HCEC 1CT (cell line): ENCODE measurements around the gene HIP1.
"Not testable (repeated sequence)": the region's sequence is repeated elsewhere in the genome, so short reads cannot be mapped to it uniquely, and the experiment has no call there.

Experiments used
- DNase-seq: peaks from one replicate; pipeline ENCODE4 v3.0.0-alpha.2; 2017

HIP1 gene

DNA sequence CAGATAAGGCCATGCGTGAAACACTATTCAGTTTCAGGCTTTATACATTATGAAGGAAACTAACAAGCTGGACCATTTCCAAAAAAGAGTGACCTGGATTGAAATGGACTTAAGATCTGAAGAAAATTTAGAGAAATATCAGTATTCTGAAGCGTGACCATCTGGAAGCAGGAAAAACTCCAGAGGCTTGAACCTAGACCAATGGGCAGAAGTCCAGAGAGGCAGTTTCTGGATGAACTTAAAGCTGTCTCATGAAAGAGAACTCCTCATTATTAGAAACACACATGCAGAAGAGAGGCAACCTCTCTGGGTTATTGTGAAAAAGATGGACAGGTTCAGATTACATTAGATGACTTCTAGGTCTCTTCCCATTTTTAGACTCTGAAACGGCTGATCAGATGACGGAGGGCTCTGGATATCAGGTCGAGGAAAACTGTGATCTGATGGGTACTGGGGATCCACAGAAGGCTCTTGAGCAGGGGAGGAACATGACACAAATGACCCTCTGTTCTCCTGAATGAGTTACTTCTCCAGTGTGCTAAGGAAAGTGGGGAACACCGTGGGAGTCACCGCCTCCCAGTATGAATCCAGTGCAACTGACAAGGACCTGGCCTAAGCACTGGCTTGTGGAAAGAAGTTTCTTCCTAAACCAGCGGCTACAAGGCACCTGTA is 130.2 kb downstream of the HIP1 start:
- DNase-seq, result no peak

DNA sequence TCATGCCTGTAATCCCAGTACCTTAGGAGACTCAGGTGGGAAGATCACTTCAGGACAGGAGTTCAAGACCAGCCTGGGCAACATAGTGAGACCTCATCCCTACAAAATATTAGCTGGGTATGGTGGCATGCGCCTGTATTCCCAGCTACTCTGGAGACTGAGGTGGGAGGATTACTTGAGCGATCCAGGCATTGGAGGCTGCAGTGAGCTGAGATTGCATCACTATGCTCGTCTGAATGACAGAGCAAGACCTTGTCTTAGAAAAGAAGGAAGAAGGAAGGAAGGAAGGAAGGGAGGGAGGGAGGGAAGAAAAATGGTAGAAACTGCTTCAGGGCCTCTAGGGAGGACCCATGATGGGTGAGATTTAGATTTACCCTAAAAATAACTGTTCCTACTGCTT is 134.3 kb downstream of the HIP1 start:
- no peak for DNase-seq

DNA sequence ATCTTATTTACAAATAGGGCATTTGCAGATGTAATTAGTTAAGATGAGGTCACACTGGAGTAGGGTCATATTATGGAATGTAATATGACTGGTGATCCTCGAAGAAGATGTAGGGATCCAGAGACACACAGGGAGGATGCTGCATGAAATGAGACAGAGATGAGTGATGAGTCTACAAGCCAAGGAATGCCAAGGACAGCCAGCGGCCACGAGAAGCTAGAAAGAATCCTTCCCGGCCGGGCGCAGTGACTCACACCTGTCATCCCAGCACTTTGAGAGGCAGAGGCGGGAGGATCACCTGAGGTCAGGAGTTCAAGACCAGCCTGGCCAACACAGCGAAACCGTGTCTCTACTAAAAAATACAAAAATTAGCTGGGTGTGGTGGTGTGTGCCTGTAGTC is 135.9 kb downstream of the HIP1 start:
- not testable (repeated sequence) for DNase-seq

DNA sequence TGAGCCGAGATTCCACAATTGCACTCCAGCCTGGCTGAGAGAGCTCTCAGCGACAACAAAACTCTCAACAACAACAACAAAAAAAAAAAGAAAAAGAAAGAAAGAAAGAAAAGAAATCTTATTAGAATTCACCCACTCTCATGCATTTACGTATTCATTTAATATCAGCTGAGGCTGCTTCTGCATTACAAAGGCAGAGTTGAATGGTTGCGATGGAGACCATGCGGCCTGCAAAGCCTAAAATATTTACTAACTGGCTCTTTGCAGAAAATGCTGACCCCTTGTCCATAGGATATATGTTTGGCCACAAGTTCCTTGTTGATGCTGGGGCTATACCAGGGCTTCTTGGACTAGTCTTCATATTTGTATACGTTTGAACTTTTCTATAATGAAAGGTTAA is 137.2 kb downstream of the HIP1 start:
- no peak for DNase-seq

DNA sequence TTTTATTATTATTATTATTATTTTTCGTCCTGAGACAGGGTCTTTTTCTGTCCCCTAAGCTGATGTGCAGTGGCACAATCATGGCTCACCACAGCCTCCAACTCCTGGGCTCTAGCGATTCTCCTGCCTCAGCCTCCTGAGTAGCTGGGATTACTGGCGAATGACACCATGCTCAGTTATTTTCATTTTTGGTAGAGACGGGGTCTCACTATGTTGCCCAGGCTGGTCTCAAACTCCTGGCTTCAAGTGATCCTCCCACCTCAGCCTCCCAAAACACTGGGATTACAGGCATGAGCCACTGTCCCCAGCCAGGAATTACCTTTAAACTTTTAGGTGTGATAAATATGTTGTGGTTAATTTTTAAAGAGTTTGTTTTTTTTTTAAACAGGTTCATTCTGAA is 138.0 kb downstream of the HIP1 start:
- not testable (repeated sequence) for DNase-seq

DNA sequence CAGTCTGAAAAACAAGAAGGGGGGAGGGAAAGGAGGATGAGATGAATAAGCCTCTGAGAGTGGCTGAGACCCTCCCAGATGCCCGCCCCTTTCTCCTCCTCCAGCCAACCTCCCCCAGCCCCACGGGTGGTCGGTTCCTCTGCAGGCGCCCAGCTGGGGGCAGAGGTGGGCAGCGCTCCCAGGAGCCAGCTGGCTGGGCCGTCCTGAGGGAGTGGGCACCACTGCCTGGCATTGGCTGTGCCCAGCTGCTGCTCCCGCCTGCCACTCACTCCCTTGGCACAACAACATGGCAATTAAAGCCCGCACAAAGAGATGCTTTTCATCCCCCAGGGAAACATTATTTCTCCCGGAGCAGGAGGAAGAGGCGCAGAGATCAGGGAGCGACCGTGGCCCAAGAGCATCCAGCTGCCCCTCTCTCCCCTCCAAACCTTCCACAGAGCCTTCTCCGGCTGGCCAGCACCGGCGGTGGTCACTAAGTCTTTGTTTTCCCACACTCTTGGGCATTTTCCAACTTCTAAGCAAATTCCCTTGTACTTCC is 139.4 kb downstream of the HIP1 start:
- DNase-seq, result no peak

DNA sequence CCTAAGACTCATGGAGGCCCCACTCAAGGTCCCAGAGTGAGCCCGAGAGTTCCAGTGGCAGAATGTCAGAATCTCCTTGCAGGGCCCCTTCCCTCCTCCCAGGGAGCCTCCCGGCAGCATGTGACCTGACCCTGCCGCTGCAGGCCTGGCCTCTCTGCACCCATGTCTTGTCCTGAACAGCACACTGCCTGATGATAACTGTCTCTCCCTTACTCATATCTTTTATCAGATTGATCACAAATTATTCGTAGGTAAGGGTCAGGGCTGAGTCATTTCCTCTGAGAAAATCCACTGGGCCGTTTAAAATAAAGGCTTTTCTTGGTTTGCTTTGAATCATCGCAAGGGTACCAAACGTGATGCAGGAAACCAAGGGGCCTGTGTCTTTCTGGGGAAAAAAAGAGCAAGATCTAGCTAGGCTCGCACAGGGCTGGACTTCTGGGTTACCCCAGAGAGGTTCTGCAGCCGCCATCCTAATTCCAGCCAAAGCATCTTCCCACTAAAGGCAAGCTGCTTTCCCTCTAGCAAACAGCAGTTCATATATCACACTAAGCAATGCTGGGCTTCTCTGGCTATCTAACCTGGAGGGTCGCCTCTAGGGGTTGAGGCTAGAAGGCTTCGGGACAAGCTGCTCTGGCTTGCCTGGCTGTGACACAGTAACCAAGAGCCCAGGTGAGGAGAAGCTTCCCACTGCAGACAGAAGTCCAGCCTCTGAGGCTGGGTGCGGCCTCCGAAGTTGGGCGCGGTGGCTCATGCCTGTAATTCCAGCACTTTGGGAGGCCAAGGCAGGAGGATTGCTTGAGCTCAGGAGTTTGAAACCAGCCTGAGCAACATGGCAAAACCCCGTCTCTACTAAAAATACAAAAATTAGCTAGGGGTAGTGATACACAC is 141.8 kb downstream of the HIP1 start:
- peak; percentile 22 for DNase-seq

DNA sequence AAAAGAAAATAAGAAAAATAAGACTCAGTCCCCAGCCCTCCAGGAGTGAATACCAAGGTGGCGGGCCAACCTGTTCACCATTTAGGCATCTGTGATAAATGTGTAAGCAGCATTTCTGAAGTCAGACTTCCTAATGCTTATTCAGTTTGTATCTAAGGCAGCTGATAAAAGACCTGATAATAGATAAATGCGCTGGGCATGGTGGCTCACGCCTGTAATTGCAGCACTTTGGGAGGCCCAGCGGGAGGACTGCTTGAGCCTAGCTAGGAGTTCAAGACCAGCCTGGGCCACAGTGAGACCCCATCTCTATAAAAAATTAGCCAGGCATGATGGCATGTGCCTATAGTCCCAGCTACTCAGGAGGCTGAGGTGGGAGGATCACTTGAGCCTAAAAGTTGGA is 143.0 kb downstream of the HIP1 start:
- no peak for DNase-seq

DNA sequence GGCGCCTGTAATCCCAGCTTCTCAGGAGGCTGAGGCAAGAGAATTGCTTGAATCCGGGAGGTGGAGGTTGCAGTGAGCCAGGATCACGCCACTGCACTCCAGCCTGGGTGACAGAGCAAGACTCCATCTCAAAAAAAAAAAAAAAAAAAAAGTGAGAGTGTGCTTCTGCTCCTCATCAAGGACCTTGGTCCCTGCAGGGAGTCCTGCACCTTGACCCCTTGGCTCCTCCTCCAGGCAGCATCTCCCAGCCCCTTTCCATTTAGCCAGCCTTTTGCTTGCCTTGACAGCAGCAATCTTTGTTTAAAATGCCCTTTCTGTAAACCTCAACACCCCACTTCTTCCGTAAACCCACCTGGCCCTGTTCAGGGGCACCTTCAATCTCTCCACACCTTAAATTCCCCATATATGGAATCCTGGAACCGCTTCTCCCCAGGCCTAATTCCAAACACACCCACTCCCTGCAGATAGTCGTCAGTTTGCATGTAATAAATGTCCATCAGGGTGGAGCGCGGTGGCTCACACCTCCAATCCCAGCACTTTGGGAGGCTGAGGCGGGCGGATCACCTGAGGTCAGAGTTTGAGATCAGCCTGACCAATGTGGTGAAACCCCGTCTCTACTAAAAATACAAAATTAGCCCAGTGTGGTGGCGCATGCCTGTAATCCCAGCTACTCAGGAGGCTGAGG is 145.1 kb downstream of the HIP1 start:
- not testable (repeated sequence) for DNase-seq

DNA sequence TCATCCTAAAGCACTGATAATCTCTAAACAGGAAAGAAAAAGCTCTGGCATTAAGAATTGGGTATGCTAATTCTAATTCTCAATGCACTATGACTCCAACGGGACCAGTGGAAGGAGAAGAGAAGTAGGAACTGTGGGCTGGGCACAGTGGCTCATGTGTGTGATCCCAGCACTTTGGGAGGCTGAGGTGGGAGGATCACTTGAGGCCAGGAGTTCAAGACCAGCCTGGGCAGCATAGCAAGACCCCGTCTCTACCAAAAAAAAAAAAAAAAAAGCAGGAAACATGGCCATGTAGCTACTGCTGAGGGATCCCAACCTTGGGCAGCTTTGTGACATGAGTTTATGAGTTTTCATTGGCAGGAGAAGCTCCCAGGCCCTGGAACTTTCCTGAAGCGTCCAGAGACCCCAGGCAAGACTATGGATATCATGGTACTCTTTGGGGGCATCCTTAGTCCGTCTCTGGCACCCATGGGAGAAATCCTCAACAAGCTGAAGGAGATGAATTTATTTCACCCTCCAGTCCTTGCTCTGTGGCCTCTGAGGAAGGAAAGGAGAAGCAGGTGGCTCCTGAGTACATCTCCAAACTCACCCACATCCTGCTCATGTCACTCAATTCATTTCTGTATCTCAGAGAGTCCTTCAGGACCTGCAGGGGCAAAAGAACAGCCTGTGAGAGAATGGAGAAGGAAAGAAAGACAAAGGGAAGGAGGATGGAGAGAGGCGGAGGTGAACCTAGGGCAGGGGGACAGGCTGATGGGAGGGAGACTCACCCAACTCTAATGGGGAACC is 147.1 kb downstream of the HIP1 start:
- DNase-seq, result no peak

DNA sequence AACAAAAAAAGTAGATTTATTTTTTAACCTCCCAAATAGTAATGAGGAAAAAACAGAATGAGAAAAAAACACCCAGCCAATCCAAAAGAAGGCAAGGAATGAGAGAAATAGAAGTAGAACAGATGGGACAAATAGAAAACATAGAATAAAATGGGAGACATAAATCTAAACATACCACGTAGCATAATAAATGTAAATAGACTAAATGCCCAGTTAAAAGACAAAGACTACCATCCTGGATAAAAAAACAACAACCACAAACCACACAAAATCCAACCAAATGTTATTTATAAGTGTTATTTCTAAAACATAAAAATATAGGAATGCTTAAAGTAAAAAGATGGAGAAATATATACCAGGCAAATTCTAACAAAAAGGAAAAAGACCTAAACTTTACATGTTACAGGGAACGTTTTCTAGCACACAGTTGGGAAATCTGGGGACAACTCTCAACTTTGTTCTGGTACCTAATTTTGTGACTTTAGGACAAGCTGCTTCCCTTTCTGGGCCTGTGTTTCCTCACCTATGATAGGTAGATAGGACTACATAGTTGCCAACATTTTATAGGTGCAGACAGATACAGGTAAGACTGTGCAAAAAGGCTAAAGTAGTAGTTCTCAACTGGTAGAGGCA is 148.3 kb downstream of the HIP1 start:
- DNase-seq, result no peak

DNA sequence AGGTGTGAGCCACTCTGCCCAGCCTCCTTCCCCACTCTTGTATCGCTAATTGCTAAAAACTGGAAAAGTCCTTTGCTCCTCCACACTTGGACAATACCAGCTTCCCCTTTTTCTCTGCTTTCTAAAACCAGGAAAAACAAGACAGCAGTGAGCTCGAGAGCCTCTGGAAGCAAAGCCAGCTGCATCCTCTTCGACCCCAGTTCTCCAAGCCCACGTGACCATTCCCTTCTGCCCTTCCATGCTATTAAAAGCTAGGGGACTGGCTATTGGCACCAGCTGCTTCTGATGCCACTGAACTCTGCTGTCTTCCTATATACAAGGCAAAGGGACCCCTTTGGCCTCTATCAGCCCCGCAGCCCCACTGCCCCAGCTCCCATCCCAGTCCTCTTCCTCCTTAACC is 154.4 kb downstream of the HIP1 start:
- no peak for DNase-seq

DNA sequence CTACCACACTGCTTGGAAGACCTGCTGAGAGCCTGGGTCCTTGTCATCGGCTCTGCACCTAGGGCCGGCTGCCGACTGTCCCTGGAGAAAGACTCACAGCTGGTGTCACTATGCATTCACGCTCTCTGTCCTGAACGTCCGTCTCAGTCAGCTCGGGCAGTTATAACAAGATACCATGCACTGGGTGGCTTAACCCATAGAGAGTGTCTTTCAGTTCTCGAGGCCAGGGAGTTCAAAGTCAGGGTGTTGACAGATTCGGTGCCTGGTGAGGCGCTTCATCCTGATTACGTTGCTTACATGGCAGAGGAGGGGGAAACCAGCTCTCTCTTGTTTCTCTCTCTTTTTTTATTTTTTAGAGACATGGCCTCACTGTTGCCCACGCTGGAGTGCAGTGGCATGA is 155.5 kb downstream of the HIP1 start:
- DNase-seq, result no peak

DNA sequence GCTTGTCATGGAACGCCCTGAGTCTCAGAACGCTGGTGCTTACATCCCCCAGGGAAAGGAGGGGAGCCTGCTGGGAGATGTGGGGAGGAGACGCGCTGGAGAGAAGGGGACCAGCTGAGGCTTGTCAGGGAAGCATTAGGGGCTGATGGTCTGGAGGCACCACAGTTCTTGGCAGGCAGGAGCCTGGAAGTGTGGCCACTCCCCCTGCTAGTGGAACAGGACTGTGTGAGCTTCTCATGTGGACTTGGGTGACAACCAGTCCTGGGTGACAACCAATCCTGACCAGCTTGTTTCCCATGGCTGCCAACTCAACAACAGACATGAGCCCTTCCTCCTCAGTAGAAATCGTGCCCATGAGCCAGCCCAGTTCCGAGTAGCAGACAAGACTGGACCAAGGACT is 158.8 kb downstream of the HIP1 start:
- DNase-seq, result no peak

DNA sequence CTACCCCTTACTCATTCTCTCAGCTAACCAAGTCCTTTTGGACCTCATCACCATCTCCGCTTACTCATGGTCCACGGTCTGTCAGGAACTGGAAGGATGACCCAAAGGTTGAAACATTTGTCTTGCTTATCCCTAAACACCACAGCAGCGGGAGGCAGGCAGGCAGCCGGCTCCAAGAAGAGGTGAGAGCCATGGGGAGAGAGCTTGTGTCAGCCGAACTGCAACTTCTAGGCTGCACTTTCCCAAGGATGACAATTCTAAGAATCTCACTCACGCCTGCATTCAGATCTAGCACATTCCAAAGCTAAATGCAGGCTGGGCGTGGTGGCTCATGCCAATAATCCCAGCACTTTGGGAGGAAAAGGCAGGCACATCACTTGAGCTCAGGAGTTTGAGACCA is 160.7 kb downstream of the HIP1 start:
- DNase-seq, result no peak

DNA sequence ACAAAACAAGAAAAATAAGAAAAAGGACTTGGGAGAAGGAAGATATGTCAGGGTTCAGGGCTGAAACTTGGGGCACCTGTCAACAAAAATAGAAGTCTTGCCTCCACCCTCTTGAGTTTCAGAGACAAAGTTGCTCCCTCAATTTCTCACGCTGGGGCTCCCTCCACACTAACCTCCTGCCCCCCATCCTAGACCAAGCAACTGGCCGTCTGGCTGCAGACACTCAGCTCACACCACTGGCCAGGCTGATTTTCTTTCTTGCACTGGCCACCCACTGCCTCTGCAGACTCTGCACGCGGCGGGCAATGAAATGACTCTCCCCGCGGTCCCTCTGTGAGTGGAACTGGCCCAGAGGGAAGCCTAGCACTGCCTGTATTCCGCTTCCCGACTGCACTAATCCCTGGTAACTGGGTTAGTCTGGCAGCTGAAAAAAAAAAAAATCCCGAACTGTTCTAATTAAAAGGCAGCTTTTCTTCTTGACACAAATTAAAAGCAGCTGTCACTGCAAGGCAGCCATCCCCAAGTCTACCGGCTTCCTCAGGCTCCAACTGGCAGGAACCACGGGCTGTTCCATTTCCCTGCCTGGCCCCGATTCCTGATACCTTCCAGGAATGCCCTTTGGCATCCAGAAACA is 163.1 kb downstream of the HIP1 start:
- DNase-seq, result no peak

DNA sequence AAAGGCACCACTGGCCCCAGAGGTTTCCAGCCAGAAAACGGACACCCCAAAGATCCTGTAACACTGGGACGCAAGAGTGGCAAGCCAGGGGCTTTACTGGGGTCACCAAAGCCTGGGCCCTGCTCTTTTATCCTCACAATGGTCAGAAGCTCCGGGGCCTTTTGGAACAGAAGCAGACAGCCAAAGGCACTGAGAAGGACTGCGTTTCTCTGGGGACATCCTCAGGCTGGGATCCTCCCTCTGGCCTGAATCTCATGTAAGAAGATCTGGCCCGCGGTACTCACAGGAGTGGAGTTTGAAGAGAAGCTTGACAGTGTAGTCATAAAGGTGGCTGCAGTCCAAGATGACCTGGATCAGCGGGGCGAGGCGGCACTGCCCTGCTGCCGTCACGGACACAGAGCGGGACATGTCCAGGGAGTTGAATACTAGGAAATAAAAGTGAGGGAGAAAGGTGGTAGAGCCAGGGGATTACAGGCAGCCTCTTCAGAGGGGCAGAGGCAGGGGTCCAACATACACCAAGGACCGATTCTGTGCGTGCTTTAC is 165.2 kb downstream of the HIP1 start:
- no peak for DNase-seq

DNA sequence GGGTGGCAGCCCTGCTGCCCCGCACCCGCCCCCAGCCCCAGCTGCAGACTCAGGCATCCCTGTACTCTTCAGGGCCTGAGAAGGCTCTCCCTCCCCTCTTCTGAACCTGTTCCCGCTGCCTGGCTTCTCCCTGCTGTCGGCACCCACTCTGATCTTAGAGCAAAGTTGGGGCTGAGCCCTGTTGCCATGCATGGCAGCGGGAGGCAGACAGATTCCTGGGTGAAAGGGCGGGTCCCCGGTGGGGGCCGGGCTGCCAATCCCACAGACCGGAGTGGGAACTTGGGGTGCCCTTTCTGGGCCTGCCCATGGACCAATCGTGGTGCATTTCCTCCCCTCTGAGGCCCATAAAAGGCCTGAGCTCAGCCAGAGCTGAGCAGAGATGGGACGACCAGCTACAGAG is 165.9 kb downstream of the HIP1 start:
- DNase-seq, result no peak

DNA sequence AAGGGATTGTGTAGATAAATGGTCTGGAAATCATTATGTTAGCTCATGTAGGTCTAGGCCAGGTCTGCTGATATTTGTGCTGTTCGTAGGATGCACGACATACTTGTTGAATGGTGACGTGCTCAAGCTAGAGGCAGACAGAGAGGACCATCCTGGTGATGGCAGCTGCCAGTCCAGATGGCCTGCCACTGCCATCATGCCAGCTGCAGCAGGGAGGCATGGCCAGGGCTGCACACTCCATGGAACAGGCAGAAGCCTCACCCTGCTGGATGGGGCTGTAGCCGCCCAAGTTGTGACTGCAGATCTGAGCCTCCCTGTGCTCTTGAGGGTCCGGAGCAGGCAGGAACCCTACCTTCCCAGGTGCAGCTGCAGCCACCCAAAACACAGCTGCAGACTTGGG is 166.3 kb downstream of the HIP1 start:
- no peak for DNase-seq

DNA sequence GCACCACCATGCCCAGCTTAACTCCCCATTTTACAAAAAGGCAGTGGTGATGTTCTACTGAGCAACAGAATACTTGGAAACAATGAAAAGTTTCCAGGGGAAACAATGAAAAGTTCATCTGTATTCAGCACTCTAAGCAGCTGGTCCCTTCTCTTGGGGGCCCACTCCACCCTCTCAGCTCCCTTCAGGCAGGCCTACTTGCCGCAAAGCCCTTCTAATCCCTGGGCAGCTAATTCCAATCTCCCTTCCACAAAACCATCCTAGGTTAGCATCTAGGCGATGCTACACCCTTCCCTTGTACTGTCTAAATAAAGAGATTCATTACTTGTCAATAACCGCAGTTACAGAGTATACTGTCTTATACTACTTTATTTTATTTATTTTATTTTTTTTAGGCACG is 167.5 kb downstream of the HIP1 start:
- no peak for DNase-seq

DNA sequence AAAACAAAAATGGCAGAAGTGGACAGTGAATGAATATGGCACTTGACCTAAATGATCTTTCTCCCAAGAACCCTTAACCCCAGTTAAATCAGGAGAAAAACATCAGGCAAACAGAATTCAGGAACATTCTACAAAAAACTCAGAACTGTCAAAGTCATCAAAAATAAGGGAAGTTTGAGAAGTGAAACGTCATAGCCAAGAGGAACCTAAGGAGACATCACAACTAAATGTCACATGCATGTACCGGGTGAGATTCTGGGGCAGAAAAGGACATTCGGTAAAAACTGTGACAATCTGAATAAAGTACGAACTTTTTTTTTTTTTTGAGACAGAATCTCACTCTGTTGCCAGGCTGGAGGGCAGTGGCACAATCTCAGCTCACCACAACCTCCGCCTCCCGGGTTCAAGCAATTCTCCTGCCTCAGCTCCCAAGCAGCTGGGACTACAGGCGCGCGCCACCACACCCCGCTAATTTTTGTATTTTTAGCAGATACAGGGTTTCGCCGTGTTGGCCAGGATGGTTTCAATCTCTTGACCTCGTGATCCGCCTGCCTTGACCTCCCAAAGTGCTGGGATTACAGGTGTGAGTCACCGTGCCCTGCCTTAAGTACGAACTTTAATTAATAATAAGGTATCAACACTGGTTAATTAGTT is 169.0 kb downstream of the HIP1 start:
- DNase-seq, result not testable (repeated sequence)
